ENCODE results near the gene TGFBR3L.

TGFBR3L gene

DNA sequence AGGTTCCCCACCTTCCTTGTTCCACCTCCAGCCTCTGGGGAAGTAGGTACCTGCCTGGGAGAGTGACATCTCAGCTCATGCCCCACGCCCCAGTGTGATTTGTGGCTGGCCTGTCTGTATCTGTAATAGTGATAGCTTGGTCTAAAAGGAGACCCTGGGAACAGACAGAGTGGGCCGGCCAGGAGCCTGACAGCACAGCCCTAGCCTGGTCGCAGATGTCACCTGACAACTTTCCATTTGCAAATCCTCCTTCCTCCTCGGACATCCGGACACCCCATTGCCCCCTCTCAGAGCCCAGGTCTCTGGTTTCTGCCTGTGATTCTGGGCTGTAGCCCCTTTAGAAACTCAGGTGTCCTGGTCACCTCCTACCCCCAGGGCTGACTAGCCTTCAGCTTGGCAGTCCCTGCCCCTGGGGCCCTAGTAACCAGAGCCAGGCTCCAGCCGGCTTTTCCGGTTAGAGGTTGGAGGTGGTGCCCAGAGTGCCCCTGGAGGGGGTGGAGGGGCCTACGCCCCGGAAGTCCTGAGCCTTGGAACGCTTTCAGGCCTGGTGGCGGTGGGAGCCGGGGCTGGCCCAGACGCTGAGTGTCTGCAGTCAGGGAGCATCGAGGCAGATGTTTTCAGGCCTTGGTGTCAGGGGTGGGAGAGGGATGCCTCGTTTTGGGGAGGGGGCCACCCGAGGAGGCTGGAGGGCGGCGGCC, 19.9 kb upstream of the TGFBR3L start:
- Histone ChIP-seq H3K4me3 (ENCODE audit: insufficient read depth, low read depth, low read length, poor library complexity, severe bottlenecking) (no peak overlapping the region), H3K4me1 (ENCODE audit: control insufficient read depth, insufficient read depth, low read length, poor library complexity, severe bottlenecking) (no peaks in the 10 kb centered on the region), H3K36me3 (ENCODE audit: control insufficient read depth, insufficient read depth, low read length) (no peaks in the 10 kb centered on the region), H3K27me3 (replicated peaks; ENCODE audit: control insufficient read depth, insufficient read depth, low read length, poor library complexity, severe bottlenecking) (no peaks in the 10 kb centered on the region), H3K9me3 (ENCODE audit: control insufficient read depth, low read length) (no peaks in the 10 kb centered on the region), H3K27ac (ENCODE audit: insufficient read depth, low read length, poor library complexity, severe bottlenecking) (no peak overlapping the region)
- DNase-seq = no peak

DNA sequence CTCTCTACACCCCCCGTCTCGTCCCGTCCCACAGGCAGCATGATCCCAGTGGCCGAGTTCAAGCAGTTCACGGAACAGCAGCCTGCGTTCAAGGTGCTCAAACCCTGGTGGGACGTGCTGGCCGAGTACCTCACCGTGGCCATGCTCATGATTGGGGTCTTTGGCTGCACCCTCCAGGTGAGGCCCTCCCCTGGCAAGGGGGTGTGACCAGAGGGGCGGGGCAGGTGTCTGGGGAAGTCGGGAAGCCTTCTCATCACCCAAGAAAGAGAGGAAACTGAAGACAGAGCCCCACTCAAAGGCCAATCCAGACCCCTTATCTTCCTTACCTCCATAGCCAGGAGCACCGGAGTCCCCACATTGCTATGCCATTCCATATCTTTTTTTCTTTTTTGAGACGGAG, 19.1 kb upstream of the TGFBR3L start:
- no peaks in the 10 kb centered on the region for H3K36me3 ChIP-seq (ENCODE audit: control insufficient read depth, insufficient read depth, low read length)
- no peak for DNase-seq
- H3K4me3 ChIP-seq (ENCODE audit: insufficient read depth, low read depth, low read length, poor library complexity, severe bottlenecking) = no peak overlapping the region
- no peaks in the 10 kb centered on the region for H3K4me1 ChIP-seq (ENCODE audit: control insufficient read depth, insufficient read depth, low read length, poor library complexity, severe bottlenecking)
- H3K27me3 ChIP-seq (replicated peaks; ENCODE audit: control insufficient read depth, insufficient read depth, low read length, poor library complexity, severe bottlenecking) = no peaks in the 10 kb centered on the region
- H3K27ac ChIP-seq (ENCODE audit: insufficient read depth, low read length, poor library complexity, severe bottlenecking) = no peak overlapping the region
- no peaks in the 10 kb centered on the region for H3K9me3 ChIP-seq (ENCODE audit: control insufficient read depth, low read length)

DNA sequence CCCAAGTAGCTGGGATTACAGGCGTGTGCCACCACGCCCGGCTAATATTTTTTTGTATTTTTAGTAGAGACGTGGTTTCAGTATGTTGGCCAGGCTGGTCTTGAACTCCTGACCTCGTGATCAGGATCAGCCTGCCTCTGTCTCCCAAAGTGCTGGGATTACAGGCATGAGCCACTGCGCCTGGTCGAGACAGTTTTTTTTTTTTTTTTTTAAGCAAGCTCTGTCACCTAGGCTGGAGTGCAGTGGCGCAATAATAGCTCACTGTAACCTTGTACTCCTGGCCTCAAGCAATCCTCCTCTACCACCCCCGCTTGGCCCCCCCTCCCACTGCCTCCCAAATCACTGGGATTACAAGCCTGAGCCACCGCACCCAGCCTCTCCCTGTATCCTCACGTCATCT, 17.3 kb upstream of the TGFBR3L start:
- Histone ChIP-seq H3K36me3 (ENCODE audit: control insufficient read depth, insufficient read depth, low read length) (no peaks in the 10 kb centered on the region), H3K27ac (ENCODE audit: insufficient read depth, low read length, poor library complexity, severe bottlenecking) (no peak overlapping the region), H3K4me1 (ENCODE audit: control insufficient read depth, insufficient read depth, low read length, poor library complexity, severe bottlenecking) (no peaks in the 10 kb centered on the region)

DNA sequence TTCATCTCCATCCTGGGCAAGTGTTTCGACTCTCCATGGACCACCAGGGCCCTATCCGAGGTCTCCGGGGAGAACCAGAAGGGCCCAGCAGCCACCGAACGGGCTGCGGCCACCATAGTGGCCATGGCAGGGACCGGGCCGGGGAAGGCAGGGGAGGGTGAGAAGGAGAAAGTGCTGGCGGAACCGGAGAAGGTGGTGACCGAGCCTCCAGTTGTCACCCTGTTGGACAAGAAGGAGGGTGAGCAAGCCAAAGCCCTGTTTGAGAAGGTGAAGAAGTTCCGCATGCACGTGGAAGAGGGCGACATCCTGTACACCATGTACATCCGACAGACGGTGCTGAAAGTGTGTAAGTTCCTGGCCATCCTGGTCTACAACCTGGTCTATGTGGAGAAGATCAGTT, 15.7 kb upstream of the TGFBR3L start:
- peaks cover 9% of the 10 kb centered on the region for H3K4me1 ChIP-seq (ENCODE audit: control insufficient read depth, insufficient read depth, low read length, poor library complexity, severe bottlenecking)
- no peaks in the 10 kb centered on the region for H3K9me3 ChIP-seq (ENCODE audit: control insufficient read depth, low read length)
- H3K27ac ChIP-seq (ENCODE audit: insufficient read depth, low read length, poor library complexity, severe bottlenecking) = no peak overlapping the region
- H3K27me3 ChIP-seq (replicated peaks; ENCODE audit: control insufficient read depth, insufficient read depth, low read length, poor library complexity, severe bottlenecking) = no peaks in the 10 kb centered on the region
- DNase-seq = no peak
- H3K36me3 ChIP-seq (ENCODE audit: control insufficient read depth, insufficient read depth, low read length) = no peaks in the 10 kb centered on the region
- H3K4me3 ChIP-seq (ENCODE audit: insufficient read depth, low read depth, low read length, poor library complexity, severe bottlenecking) = no peak overlapping the region

More for the DNA sequence above, 17.3 kb upstream of the TGFBR3L start:
- Histone ChIP-seq H3K27me3 (replicated peaks; ENCODE audit: control insufficient read depth, insufficient read depth, low read length, poor library complexity, severe bottlenecking) (no peaks in the 10 kb centered on the region), H3K9me3 (ENCODE audit: control insufficient read depth, low read length) (no peaks in the 10 kb centered on the region), H3K4me3 (ENCODE audit: insufficient read depth, low read depth, low read length, poor library complexity, severe bottlenecking) (no peak overlapping the region)
- DNase-seq = no peak

DNA sequence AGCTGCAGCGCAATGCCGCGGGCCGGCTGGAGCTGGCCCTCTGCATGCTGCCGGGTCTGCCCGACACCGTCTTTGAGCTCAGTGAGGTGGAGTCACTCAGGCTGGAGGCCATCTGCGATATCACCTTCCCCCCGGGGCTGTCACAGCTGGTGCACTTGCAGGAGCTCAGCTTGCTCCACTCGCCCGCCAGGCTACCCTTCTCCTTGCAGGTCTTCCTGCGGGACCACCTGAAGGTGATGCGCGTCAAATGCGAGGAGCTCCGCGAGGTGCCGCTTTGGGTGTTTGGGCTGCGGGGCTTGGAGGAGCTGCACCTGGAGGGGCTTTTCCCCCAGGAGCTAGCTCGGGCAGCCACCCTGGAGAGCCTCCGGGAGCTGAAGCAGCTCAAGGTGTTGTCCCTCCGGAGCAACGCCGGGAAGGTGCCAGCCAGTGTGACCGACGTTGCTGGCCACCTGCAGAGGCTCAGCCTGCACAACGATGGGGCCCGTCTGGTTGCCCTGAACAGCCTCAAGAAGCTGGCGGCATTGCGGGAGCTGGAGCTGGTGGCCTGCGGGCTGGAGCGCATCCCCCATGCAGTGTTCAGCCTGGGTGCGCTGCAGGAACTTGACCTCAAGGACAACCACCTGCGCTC, 14.8 kb upstream of the TGFBR3L start:
- Histone ChIP-seq H3K36me3 (ENCODE audit: control insufficient read depth, insufficient read depth, low read length) (no peaks in the 10 kb centered on the region), H3K4me3 (ENCODE audit: insufficient read depth, low read depth, low read length, poor library complexity, severe bottlenecking) (no peak overlapping the region), H3K27ac (ENCODE audit: insufficient read depth, low read length, poor library complexity, severe bottlenecking) (no peak overlapping the region), H3K9me3 (ENCODE audit: control insufficient read depth, low read length) (no peaks in the 10 kb centered on the region), H3K4me1 (ENCODE audit: control insufficient read depth, insufficient read depth, low read length, poor library complexity, severe bottlenecking) (peaks cover 16% of the 10 kb centered on the region), H3K27me3 (replicated peaks; ENCODE audit: control insufficient read depth, insufficient read depth, low read length, poor library complexity, severe bottlenecking) (no peaks in the 10 kb centered on the region)
- no peak for DNase-seq

DNA sequence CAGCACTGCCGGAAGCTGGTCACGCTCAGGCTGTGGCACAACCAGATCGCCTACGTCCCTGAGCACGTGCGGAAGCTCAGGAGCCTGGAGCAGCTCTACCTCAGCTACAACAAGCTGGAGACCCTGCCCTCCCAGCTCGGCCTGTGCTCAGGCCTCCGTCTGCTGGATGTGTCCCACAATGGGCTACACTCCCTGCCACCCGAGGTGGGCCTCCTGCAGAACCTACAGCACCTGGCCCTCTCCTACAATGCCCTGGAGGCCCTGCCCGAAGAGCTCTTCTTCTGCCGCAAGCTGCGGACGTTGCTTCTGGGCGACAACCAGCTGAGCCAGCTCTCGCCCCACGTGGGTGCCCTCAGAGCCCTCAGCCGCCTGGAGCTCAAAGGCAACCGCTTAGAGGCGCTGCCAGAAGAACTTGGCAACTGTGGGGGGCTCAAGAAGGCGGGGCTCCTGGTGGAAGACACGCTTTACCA, 14.2 kb upstream of the TGFBR3L start:
- peaks cover under 1% of the 10 kb centered on the region for H3K36me3 ChIP-seq (ENCODE audit: control insufficient read depth, insufficient read depth, low read length)
- no peak for DNase-seq
- H3K27me3 ChIP-seq (replicated peaks; ENCODE audit: control insufficient read depth, insufficient read depth, low read length, poor library complexity, severe bottlenecking) = no peaks in the 10 kb centered on the region
- no peak overlapping the region for H3K27ac ChIP-seq (ENCODE audit: insufficient read depth, low read length, poor library complexity, severe bottlenecking)
- H3K9me3 ChIP-seq (ENCODE audit: control insufficient read depth, low read length) = no peaks in the 10 kb centered on the region
- H3K4me1 ChIP-seq (ENCODE audit: control insufficient read depth, insufficient read depth, low read length, poor library complexity, severe bottlenecking) = peaks cover 21% of the 10 kb centered on the region
- no peak overlapping the region for H3K4me3 ChIP-seq (ENCODE audit: insufficient read depth, low read depth, low read length, poor library complexity, severe bottlenecking)

DNA sequence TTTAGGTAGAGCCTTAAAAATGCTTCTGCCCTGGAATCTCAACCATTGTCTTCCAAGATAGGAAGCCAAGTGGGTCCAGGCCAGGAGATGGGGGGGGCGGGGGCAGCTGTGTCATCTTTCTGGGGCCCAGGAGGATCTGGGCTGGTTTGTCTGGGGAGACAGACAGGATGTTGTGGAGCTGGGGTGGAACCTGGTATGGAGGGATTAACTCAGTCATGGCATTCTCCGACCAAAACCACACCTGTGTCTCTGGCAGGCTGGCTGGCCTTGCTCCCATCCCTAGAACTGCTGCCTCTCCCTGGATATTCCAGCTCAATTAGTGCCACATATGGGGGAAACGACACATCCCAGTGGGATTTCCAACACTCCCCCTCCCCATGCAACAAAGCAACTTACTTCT, 13.7 kb upstream of the TGFBR3L start:
- Histone ChIP-seq H3K4me1 (ENCODE audit: control insufficient read depth, insufficient read depth, low read length, poor library complexity, severe bottlenecking) (peaks cover 22% of the 10 kb centered on the region), H3K36me3 (ENCODE audit: control insufficient read depth, insufficient read depth, low read length) (peaks cover 6% of the 10 kb centered on the region), H3K27me3 (replicated peaks; ENCODE audit: control insufficient read depth, insufficient read depth, low read length, poor library complexity, severe bottlenecking) (no peaks in the 10 kb centered on the region), H3K27ac (ENCODE audit: insufficient read depth, low read length, poor library complexity, severe bottlenecking) (no peak overlapping the region), H3K4me3 (ENCODE audit: insufficient read depth, low read depth, low read length, poor library complexity, severe bottlenecking) (no peak overlapping the region), H3K9me3 (ENCODE audit: control insufficient read depth, low read length) (no peaks in the 10 kb centered on the region)
- no peak for DNase-seq

DNA sequence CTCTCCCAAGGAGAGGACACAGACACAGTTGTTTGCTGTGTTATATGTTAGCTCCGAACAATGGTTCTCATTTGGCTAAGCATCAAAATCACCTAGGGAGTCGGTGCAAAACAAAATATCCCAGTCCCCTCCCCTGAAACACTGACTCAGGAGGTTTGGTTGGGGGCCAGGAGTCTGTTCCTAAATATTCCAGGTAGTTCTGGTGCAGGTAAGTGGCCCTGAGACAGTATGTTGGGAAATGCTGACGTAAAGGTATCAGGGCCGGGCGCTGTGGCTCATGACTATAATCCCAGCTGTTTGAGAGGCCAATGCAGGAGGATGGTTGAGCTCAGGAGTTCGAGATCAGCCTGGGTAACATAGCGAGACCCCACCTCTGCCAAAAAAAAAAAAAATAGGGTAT, 13.3 kb upstream of the TGFBR3L start:
- Histone ChIP-seq H3K27ac (ENCODE audit: insufficient read depth, low read length, poor library complexity, severe bottlenecking) (no peak overlapping the region), H3K9me3 (ENCODE audit: control insufficient read depth, low read length) (no peaks in the 10 kb centered on the region), H3K27me3 (replicated peaks; ENCODE audit: control insufficient read depth, insufficient read depth, low read length, poor library complexity, severe bottlenecking) (no peaks in the 10 kb centered on the region), H3K36me3 (ENCODE audit: control insufficient read depth, insufficient read depth, low read length) (peaks cover 10% of the 10 kb centered on the region), H3K4me3 (ENCODE audit: insufficient read depth, low read depth, low read length, poor library complexity, severe bottlenecking) (no peak overlapping the region), H3K4me1 (ENCODE audit: control insufficient read depth, insufficient read depth, low read length, poor library complexity, severe bottlenecking) (peaks cover 22% of the 10 kb centered on the region)
- no peak for DNase-seq

DNA sequence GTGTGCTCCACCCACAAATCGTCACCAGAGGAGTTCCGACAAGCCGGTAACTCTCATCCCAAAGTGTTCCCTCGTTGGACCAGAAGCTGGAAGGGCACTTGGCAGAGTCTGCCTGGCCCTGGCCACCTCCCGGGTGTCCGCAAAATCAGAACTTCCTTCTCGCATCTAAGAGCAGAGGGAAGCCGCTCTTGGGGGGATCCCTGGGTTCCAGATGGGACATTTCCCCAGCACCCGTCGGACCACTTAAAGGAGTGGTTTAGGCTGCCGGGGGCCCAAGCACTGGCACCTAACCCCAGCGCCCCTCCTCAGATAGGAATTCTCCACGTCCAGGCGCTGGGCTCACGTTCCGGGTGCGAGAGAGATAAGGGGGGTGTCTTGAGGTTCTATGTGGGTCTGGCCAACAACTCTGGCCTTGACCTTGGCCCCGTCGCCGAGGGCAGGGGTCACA, 11.8 kb upstream of the TGFBR3L start:
- no peak for DNase-seq
- Histone ChIP-seq H3K4me1 (ENCODE audit: control insufficient read depth, insufficient read depth, low read length, poor library complexity, severe bottlenecking) (peaks cover 22% of the 10 kb centered on the region), H3K36me3 (ENCODE audit: control insufficient read depth, insufficient read depth, low read length) (peaks cover 10% of the 10 kb centered on the region)

DNA sequence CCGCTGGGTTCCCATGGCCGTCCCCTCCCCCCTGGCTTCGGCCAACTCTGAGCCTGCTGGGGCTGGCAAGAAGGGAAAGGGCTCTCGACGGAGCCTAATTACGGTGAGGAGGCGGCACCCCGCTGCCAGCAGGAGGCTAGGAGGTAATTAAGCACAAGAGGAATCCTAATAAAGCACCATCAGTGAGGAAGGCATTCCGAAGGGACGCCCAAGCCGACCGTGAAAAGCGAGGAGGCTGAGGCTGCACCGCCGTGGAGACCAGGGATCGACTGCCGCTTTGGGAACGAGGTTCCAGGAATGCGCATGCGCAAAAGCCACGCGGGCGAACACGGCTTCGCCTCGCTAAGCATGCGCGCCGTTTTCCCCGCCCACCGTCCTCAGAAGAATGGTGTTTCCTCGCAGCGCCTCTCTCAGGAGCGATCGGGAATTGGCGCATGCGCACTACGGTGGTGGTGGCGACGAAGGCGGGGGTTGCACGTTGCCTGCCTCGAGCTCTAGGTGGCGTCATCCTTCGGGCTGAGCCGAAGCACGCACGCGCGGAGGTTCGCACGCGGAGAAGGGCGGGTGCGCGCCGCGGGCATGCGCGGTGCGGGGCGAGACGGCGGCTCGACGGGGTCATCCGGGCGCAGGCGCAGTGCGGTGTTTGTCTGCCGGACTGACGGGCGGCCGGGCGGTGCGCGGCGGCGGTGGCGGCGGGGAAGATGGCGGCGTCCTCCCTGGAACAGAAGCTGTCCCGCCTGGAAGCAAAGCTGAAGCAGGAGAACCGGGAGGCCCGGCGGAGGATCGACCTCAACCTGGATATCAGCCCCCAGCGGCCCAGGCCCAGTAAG, 11.2 kb upstream of the TGFBR3L start, which contains the start of gene MAP2K7:
Gene MAP2K7 (plus strand): TSS at position 634 of the 830 bp plus-strand sequence. CDS start 68 bp downstream, at position 702.
- H3K9me3 ChIP-seq (ENCODE audit: control insufficient read depth, low read length) = no peaks in the 10 kb centered on the region
- DNase-seq = peak; percentile 100
- peaks cover 22% of the 10 kb centered on the region for H3K4me1 ChIP-seq (ENCODE audit: control insufficient read depth, insufficient read depth, low read length, poor library complexity, severe bottlenecking)
- H3K27me3 ChIP-seq (replicated peaks; ENCODE audit: control insufficient read depth, insufficient read depth, low read length, poor library complexity, severe bottlenecking) = no peaks in the 10 kb centered on the region
- H3K4me3 ChIP-seq (ENCODE audit: insufficient read depth, low read depth, low read length, poor library complexity, severe bottlenecking) = peak within 1 kb of the TSS; percentile 68
- H3K36me3 ChIP-seq (ENCODE audit: control insufficient read depth, insufficient read depth, low read length) = peaks cover 10% of the 10 kb centered on the region
- peak within 1 kb of the TSS; percentile 85 for H3K27ac ChIP-seq (ENCODE audit: insufficient read depth, low read length, poor library complexity, severe bottlenecking)

More for the DNA sequence above, 11.8 kb upstream of the TGFBR3L start:
- H3K4me3 ChIP-seq (ENCODE audit: insufficient read depth, low read depth, low read length, poor library complexity, severe bottlenecking) = peak overlapping the region; percentile 64
- no peaks in the 10 kb centered on the region for H3K9me3 ChIP-seq (ENCODE audit: control insufficient read depth, low read length)
- H3K27ac ChIP-seq (ENCODE audit: insufficient read depth, low read length, poor library complexity, severe bottlenecking) = peak overlapping the region; percentile 64
- no peaks in the 10 kb centered on the region for H3K27me3 ChIP-seq (replicated peaks; ENCODE audit: control insufficient read depth, insufficient read depth, low read length, poor library complexity, severe bottlenecking)
